Activated CD4-positive, alpha-beta T cell treated with anti-CD3 and anti-CD28 coated beads, Interleukin-2, Interleukin-4, amounts not matched to agents 100 ng/mL and 50 ng/mL, durations not matched to agents 16 hours and 8 hours (primary cell): ENCODE results near the gene PRKD2.
A peak's percentile ranks its signal among the peaks of the same experiment; 100 is the strongest.

Source experiments
- DNase-seq: peaks from one replicate; pipeline ENCODE4 v3.0.0-alpha.2; 2020; ENCODE audit warnings: low spot score

PRKD2 gene

GRCh38 chr19:46661020-46661731, 55.7 kb downstream of the PRKD2 start, which contains the start of gene DACT3:
Gene DACT3, minus strand, starts transcription at chr19:46661182. Its CDS starts 118 bp downstream, at chr19:46661064.
- DNase-seq: peak; percentile 100

- no peak for DNase-seq
Measured at GRCh38 chr19:46660551-46661019, 56.3 kb downstream of the PRKD2 start.

DNA sequence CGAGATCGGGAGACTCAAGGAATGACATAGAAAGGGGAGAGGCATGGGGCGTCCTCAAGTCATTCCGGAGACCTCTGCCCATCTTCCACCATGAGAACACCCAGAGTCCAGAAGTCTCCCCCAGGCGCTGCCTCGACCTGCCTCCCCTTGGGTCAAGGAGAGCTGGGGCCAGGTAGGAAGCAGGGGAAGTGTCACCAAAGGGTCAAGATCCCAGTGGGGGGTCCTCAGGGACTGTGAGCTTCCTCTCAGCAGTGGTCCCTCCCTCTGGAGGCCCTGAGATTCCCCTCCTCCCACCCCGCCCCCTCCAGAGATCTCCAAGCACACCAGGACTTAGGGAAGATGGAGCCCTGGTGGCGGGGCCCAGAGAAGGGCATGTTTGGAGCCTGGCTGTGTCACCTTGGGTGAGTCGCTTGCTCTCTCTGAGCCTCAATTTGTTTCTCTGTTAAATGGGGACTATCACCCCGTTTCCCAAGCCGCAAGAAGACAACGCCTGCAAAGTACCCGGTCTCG, 56.9 kb downstream of the PRKD2 start:
- DNase-seq: no peak

DNA sequence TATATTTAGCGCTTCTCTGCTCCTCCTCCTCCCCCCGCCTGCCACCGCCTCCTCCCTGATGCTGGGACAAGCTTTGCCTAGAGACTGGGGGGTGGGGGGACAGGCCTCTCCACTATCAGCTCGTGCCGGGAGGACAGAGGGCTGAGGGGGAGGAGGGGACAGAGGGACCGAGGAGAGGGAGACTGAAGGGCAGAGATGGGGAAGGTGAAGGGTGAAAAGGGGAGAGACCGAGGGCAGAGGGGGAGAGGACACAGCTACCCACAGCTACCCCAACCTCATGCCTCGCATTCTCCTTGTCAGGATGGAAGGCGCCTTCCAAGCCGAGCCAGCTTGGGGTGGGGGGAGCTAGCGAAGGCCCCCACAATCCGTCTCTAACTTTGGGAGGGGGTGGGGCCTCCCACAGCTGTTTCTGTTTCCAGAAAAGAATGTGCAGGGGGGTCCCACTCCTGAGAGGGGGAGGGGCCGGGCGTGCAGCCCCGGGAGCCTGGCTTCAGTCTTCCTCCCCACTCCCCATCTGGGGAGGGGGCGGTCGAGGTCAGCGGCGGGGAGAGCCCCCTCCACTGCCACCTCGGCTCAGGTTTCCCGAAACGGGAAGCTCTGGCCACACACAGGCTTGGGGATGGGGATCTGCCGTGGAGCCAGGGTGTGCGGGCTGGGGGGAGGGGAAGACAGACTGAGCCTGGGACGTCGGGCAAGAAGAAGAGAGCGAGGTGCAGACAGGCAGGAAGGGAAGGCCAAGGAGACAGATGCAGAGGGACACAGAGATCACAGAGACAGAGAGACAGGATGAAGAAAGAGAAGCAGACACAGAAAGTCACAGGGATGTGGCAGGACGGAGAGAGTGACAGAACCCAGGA, 57.5 kb downstream of the PRKD2 start:
- DNase-seq: no peak

GRCh38 chr19:46656541-46656940, 60.4 kb downstream of the PRKD2 start:
- DNase-seq: no peak

- DNase-seq: no peak
Measured at GRCh38 chr19:46654621-46655152, 62.2 kb downstream of the PRKD2 start.

- DNase-seq: no peak
Measured at GRCh38 chr19:46650445-46650844, 66.5 kb downstream of the PRKD2 start.

- no peak for DNase-seq
Measured at GRCh38 chr19:46648961-46649960, 67.7 kb downstream of the PRKD2 start.

DNA sequence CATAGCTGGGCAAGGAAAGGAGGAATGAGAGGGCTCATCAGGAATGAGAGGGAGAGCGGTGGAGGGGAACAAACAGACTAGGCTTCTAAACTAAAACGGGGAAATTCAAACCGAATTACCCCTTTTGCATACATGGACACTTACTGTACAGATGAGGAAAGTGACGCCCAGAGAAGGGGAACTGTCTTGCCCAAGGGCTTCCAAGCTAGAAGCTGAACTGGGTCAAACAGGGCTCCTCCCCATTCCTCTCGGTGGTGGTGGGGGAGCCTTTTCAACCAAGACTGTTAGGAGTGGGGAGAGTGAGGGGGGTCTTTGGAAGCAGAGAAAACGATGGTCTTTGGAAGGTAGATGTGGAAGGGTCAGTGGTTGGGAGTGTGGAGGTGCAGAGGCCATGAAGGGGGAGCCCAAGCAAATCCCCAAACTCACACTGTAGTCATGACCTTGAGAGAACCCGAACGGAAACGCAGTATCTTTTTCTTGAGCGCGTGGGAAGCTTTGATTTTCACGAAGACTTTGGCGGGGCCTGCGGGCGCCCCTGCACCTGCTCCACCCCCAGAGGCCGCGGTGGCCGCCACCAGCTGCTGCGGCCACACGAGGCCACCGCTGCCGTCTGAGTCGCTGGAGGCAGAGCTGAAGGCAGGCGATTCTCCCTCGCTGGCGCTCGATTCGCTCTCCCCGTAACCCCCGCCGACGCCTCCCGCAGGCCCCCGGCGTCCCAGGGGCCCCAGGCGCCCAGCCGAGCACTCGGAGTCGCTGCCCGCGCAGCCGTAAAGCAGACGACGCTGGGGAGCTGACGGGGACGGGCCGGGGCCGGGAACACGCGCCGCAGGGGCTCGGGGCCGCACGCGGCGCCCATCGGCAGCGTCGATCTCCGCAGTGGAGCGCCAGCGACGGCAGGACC, 68.6 kb downstream of the PRKD2 start:
- DNase-seq: no peak

DNA sequence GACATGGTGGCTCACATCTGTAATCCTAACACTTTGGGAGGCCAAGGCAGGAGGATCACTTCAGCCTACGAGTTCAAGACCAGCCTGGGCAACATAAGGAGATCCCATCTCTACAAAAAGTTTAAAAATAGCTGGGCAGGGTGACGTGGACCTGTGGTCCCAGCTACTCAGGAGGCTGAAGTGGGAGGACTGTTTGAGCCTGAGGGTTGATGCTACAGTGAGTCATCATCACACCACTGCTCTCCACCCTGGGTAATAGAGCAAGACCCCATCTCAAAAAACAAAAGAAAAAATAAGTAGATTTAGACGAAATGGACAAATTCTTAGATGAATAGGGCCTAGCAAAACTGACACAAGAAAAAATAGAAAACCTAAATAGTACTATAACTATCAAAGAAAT, 70.5 kb downstream of the PRKD2 start:
- DNase-seq: no peak

DNA sequence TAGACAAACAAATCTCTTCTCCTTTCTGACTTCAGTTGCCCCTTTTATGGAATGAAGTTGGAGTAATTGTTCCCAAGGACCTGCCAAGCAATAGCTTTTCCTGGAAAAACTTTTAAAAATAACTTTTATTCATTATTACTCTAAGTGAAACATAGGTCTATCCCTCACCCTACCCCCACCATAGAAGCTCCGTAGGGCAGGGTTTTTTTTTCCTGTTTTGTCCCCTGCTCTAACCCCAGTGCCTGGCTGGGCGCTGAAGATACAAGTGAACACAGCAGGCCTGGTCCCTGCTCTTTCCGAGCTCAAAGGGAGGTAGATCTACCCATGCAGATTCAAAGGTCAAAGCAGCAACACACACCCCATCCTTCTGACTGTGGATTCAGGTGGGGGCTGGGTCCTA, 72.2 kb downstream of the PRKD2 start:
- DNase-seq: no peak

GRCh38 chr19:46640656-46641055, 76.3 kb downstream of the PRKD2 start:
- DNase-seq: no peak

- DNase-seq: no peak
Measured at GRCh38 chr19:46639358-46640182, 77.3 kb downstream of the PRKD2 start.

- no peak for DNase-seq
Measured at GRCh38 chr19:46637224-46637623, 79.7 kb downstream of the PRKD2 start.

- DNase-seq: no peak
Measured at GRCh38 chr19:46635920-46636761, 80.8 kb downstream of the PRKD2 start, which contains the start of gene GNG8. Gene GNG8, minus strand, starts transcription at chr19:46636202. Its CDS starts 1,520 bp downstream, at chr19:46634682.

DNA sequence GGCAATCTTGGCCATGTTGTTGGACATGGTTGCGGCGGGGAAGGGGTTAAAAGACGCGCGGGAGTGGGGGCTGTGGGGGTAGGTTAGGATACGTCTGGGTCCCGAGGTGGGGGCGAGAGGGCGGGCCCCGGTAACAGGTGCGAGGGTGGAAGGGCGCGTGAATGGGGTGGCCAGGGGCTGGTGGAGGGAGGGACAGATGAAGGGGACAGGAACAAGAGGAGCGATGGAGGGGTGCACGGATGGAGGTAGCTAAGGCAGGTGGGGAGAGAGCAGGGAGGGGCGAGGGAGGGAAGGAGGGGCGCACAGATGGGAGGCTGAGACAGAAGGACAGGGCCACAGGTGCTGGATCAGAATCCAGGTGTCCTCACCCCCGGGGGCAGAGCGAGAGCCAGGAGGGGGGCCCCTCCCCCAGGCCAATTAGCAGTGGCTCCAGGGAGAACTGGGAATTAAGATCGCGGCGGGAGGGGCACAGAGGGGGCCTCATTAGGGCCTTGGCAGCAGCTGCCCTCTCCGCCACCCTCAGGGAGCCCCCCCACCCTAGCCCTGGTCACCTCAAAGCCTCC, 82.2 kb downstream of the PRKD2 start:
- DNase-seq: no peak

DNA sequence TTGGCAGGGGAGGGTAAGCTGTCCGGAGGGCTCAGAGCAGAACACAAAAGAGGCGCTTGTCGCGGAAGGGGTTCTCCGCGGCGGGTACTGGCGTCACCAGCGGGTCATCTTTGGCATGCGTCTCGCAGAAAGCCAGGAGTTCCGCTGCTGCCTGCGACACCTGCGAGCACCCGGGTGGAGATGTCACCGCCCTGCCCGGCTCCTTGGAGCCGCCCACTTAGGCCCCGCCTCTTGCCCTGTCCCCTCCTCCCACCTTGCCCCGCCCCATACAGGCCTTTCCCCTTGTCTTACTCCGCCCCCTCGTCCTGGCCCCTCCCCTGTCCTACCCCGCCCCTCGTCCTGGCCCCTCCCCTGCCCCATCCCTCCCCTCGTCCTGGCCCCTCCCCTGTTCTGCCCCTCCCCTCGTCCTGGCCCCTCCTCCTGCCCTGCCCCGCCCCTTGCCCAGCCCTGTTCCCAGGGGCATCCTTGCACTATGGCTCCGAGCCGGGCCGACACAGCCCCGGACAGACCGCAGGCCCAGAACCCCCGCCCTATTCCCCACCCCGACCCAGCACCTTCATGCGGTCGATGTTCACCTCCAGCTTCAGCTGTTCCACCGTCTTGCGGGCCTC, 82.8 kb downstream of the PRKD2 start:
- peak; percentile 96 for DNase-seq

- no peak for DNase-seq
Measured at GRCh38 chr19:46633130-46633529, 83.8 kb downstream of the PRKD2 start.
